ENCODE measurements around the gene CFAP68.
"Not testable (repeated sequence)": the region's sequence is repeated elsewhere in the genome, so short reads cannot be mapped to it uniquely, and the experiment has no call there.

Gene CFAP68

GRCh38 chr11:111870886-111871692, 8.3 kb upstream of the CFAP68 start, which contains the start of gene ALG9:
Gene ALG9 (minus strand): TSS chr11:111871581. CDS start chr11:111871482, 99 bp downstream.
- DNase-seq, result peak; percentile 76 to 77

- no peak for DNase-seq
Observed at GRCh38 chr11:111871693-111872161, 7.6 kb upstream of the CFAP68 start.

- DNase-seq, result peak in 1 of 2 donors; percentile 46
Observed at GRCh38 chr11:111878385-111878848, 924 bp upstream of the CFAP68 start.

GRCh38 chr11:111879637-111879960, 258 bp downstream of the CFAP68 start:
- DNase-seq, result no peak

GRCh38 chr11:111882202-111882601, 2.9 kb downstream of the CFAP68 start:
- no peak for DNase-seq

GRCh38 chr11:111885053-111885452, 5.7 kb downstream of the CFAP68 start:
- DNase-seq, result not testable (repeated sequence)

- no peak for DNase-seq
Observed at GRCh38 chr11:111886032-111886431, 6.7 kb downstream of the CFAP68 start.

GRCh38 chr11:111886844-111887243, 7.5 kb downstream of the CFAP68 start:
- no peak for DNase-seq

- peak; percentile 15 to 48 for DNase-seq
Observed at GRCh38 chr11:111905411-111905810, 26.1 kb downstream of the CFAP68 start.

GRCh38 chr11:111906680-111907079, 27.3 kb downstream of the CFAP68 start:
- DNase-seq, result no peak

GRCh38 chr11:111908639-111909305, 29.4 kb downstream of the CFAP68 start:
- no peak for DNase-seq

- DNase-seq, result no peak
Observed at GRCh38 chr11:111909378-111909777, 30.0 kb downstream of the CFAP68 start.

- DNase-seq, result no peak
Observed at GRCh38 chr11:111910676-111911562, 31.6 kb downstream of the CFAP68 start.

GRCh38 chr11:111911563-111912401, 32.4 kb downstream of the CFAP68 start, which contains the start of gene CRYAB:
Gene CRYAB (minus strand): TSS chr11:111911770. CDS start chr11:111911724, 46 bp downstream.
- no peak for DNase-seq

GRCh38 chr11:111912535-111912934, 33.2 kb downstream of the CFAP68 start, which contains the start of gene HSPB2:
Gene HSPB2 (plus strand): TSS chr11:111912734. CDS start chr11:111912830, 96 bp downstream.
- DNase-seq, result no peak

- DNase-seq, result no peak
Observed at GRCh38 chr11:111913031-111913861, 33.9 kb downstream of the CFAP68 start.

- no peak for DNase-seq
Observed at GRCh38 chr11:111913997-111914396, 34.7 kb downstream of the CFAP68 start.

- no peak for DNase-seq
Observed at GRCh38 chr11:111916768-111917167, 37.4 kb downstream of the CFAP68 start.

- DNase-seq, result no peak
Observed at GRCh38 chr11:111917312-111917711, 38.0 kb downstream of the CFAP68 start.

GRCh38 chr11:111917788-111918187, 38.4 kb downstream of the CFAP68 start:
- no peak for DNase-seq

All from inflammatory macrophage (primary cell).